ENCODE measurements around the gene ENTPD7.

- no peak for TF ChIP-seq EZH2 (IDR thresholded peaks at IDR 0.05; ENCODE audit: borderline replicate concordance, insufficient read depth, low read depth, low read length, poor library complexity, severe bottlenecking)
- TF ChIP-seq, protein P1, sequence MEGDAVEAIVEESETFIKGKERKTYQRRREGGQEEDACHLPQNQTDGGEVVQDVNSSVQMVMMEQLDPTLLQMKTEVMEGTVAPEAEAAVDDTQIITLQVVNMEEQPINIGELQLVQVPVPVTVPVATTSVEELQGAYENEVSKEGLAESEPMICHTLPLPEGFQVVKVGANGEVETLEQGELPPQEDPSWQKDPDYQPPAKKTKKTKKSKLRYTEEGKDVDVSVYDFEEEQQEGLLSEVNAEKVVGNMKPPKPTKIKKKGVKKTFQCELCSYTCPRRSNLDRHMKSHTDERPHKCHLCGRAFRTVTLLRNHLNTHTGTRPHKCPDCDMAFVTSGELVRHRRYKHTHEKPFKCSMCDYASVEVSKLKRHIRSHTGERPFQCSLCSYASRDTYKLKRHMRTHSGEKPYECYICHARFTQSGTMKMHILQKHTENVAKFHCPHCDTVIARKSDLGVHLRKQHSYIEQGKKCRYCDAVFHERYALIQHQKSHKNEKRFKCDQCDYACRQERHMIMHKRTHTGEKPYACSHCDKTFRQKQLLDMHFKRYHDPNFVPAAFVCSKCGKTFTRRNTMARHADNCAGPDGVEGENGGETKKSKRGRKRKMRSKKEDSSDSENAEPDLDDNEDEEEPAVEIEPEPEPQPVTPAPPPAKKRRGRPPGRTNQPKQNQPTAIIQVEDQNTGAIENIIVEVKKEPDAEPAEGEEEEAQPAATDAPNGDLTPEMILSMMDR (IDR thresholded peaks at IDR 0.05): no peak
These were observed 41.3 kb downstream of the ENTPD7 start for GRCh38 chr10:99700649-99701048.

Data from B cell (primary cell).